HG03095 (cell line): ENCODE results near the gene C22orf23.

ENCODE experiments used
- ATAC-seq: cut with Tn5 transposase; IDR thresholded peaks from one replicate; pipeline ENCODE4 v1.9.1; 2021; ENCODE audit warnings: moderate library complexity; ENCODE audit not compliant: unreplicated experiment

C22orf23 gene

DNA sequence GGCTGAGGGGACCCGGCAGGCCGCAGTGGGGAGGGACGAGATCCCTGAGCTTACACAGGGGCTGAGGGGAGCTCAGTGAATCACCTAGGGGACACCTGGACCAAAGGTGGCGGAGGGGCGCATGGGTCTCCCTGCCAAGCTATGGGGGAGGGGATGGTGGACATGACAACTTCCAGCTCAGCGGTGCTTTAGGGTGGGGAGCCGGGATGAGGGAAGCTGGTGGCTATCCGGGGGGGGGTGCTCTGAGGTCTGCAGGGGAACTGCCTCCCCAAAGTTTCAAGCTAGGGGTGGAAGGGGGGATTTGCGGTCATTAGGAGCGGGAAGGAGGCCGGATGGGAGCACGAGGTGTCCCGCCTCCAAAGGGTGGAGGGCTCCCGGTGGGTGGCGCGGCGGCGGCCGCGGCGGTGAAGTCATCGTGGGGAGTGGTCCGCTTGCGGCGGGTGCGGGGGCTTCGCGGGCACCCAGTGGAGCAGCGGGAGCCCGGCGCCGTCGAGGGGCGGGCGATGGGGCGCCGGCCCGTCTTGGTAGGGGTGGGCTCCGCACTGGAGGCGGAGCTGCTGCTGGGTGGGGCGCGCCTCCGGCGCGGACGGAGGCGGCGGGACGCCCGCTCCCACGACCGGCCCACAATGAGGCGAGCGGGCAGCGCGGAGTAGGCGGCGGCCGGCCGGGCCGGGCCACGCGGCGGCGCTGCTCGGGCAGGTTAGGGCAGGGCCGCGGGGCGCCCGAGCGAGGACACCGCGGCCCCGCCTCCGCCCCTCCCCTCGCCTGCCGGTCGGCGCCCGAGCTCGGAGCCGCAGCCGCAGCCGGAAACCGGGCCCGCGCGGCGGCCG is 47.7 kb downstream of the C22orf23 start, which contains the start of gene MICALL1:
Gene MICALL1, plus strand, starts transcription at position 764 of the 830 bp plus-strand sequence. CDS start 126 bp downstream, outside the sequence.
- peak; percentile 71 for ATAC-seq

DNA sequence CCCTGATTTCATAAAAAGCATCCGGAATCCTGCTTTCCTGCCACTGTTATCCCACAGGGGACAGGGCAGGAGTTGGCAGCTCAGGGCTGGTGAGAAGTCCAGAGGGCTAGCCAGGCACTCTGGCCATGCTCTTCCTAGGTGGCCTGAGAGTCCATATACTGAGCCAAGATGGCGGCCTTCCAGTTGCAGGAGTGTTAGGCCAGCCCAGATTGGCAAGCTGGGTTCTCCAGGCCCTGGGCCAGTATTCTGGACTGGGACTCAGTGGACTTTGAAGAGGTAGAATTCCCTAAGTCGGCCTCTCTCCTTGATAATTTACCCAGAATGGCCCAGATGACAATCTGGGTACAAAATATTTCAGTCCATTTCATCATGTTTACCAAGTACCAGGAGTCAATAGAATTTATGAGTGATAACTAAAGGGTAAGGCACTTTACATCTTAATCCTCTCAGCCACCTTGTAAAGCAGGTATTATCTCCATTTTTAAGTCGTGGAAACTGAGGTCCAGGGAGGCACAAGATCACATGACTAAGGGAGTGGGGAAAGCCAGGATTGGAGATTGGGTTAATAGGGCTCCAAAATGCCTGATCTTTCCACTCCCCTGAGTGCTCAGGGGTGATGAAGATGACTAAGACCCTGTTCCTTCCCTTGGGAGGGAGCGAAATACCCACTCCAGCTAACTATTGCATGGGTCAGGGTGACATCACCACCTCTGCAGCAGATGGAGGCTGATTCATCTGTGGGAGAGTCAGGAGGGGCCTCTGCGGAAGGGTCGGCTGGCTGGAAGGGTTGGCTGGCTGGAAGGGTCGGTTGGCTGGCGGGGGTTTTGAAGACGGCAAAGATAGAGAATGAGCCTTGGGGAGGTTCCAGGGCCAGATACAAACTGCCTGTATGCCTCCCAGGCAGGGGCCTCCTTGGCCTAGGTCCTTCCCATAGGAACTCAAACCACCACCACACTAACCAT is 48.5 kb downstream of the C22orf23 start:
- no peak for ATAC-seq

DNA sequence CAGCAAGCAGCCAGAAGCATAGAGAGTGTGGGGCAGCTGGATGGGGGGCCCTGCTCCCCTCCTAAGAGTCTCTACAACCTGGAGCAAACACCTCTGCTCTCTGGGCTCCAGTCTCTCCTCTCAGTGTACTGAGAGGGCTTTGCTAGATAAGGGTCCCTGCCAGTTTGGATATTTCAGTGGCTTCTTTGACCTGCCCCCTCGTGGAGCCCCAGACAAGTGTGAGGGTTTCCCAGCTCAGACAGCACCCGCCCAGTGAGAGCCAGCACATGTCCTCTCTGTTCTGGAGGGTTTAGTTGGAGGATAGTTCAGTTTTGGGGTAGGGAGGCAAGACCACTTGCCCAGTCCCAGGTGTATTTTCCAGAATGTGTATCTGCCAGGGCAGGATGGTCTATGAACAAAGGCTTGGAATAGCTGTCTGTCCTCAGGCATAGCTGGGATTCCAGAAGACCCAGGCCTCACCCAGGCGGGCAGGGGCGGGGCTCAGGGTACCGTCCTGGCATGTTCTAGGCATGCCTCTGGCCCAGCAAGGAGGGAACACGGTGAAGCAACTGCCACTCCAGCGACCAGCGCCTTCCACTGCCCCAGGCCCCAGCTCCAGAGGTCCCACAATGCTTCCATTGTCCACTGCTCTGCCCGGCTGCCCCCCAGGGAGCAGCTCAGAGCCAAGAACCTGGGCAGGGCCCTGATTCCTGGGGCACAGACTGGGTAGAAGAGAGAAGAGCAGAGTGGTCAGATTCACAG is 54.8 kb downstream of the C22orf23 start:
- ATAC-seq: no peak

DNA sequence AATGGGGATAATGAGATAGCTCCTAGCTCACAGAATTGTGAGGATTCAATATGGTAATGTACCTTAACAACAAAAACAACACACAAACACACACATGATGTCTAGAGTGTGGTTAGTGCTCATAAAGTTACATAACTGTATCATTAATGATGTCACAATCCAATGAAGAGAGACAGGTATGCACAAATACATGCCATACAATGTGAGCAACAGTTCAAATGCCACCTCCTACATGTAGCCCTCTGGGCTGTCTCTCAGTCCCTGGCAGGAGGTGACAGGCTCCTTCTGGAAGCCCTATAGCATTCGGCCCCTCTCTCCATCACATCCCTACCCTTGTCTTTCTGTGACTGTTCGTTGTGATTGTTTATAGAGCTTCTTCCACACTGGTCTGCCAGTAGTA is 55.6 kb downstream of the C22orf23 start:
- no peak for ATAC-seq

DNA sequence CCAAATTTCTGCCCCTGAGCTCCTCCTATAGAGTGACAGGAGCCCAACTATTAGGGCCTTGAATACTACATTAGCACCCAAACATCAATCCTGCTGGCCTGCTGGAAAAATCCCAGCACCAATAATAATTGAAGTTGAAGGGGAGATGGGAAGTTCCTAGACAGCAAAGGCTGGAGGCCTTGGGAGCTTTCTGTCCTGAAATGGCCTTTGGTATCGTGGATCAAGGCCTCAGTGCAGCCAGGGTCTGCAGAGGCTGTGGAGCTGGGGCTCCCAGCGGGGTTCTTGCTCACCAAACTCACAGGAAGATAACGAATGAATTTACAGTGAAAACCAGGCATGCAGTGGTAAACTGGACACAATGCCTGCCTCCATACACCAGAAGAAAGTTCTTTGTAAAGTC is 56.5 kb downstream of the C22orf23 start:
- no peak for ATAC-seq

DNA sequence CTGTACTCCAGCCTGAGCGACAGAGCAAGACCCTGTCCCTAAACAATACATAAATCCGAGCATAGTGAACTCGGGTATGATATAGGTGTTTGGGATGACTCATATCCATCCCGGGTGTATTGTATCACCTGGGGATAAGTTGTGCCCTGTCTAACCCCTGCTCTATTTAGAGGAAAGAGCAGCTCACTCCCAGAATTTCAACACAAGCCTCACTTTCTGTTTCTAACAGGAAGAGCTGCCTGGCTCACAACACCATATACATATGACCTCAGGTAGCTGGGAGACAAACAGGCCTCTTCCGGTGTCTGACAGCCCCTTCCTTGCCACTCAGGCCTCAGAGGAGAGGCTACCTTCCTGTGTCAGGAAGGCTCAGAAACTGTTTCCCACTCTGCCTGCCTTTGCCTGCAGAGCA is 57.2 kb downstream of the C22orf23 start:
- peak; percentile 68 for ATAC-seq

DNA sequence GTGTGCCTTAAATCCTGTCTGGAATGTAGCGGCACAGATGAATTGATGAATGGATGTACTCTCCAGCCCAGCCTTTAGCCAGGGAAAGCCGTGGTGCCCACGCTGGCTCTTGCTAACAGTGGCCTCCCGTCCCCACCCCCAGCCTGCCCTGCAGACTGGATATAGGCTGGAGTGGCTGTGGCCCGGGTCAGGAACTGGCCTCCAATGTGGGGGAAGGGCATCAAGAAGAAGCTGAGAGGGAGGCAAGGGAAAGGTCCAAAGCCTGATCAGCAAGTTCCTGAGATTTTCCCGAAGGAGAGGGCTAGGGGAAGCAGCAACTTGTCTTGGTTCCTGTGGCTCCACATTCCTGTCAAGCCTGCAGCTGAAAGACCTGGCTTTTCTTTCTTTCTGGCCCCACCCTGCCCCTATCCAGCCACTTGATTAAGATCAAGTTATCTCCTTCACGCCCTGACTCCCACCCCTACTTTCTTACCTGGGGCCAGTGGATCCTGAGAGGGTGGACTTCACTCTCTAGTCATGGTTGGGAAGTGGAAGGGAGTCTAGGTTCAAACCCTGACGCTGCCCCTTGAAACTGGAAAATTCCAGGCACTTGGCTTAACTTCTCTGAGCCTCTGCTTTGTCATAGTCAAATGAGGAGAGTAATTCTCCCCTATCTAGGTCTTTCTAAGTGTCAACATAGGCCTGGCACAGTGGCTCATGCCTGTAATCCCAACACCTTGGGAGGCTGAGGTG is 58.3 kb downstream of the C22orf23 start:
- ATAC-seq: no peak

DNA sequence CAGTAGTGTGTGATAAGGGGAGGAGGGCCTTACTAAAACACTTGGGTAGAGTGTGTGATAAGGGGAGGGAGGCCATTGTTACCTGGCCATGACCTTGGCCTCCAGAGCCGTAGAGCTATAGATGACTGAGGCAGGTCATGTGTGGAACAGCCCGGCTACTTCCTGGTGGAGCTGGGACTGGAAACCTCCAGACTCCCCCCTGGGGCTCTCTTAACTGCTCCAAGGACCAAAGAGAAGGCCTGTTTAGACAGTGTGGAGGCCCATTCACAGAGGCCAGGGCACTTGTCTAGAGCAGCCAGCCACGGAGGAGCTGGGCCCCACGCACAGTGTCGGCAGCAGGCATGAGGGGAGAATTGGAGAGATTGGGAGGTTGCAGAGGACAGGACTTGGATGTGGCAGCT is 59.8 kb downstream of the C22orf23 start:
- ATAC-seq: no peak
